Measurements from ENCODE around the gene SCFD2. TPM values are rescaled to one million over a fixed set of nuclear protein-coding genes. Genes with fewer than 3 reads are reported as not detected.
A peak's percentile ranks its signal among the peaks of the same experiment; 100 is the strongest.
"Not testable (repeated sequence)": the region's sequence is repeated elsewhere in the genome, so short reads cannot be mapped to it uniquely, and the experiment has no call there.

The SCFD2 gene
- total and polyA plus RNA-seq, 2 donors: 5.0 to 12.1 TPM

GRCh38 chr4:53236624-53237023 lies 129.2 kb downstream of the SCFD2 start:
- not testable (repeated sequence) for H3K4me3 ChIP-seq (ENCODE audit: low read length in 2 of 2); H3K4me1 ChIP-seq (ENCODE audit: control insufficient read depth in 2 of 2, insufficient read depth in 2 of 2, low read length in 2 of 2); H3K36me3 ChIP-seq (ENCODE audit: control insufficient read depth in 2 of 2, insufficient read depth in 2 of 2, low read length in 1 of 2); H3K27me3 ChIP-seq (ENCODE audit: control insufficient read depth in 2 of 2, insufficient read depth in 1 of 2, low read length in 1 of 2); DNase-seq (ENCODE audit: low read depth in 6 of 9, low spot score in 9 of 9); H3K27ac ChIP-seq (ENCODE audit: low read depth in 1 of 2, low read length in 1 of 2); H3K9me3 ChIP-seq (ENCODE audit: control insufficient read depth in 2 of 2, insufficient read depth in 1 of 2, low read length in 1 of 2)
- 95% methylated on average over 2 of the region's 2 CpGs for WGBS

- H3K4me1 ChIP-seq (ENCODE audit: control insufficient read depth in 2 of 2, insufficient read depth in 2 of 2, low read length in 2 of 2): no peaks in the 10 kb centered on the region
Observed at GRCh38 chr4:53235547-53235946, 130.3 kb downstream of the SCFD2 start.

GRCh38 chr4:53234669-53235068 lies 131.2 kb downstream of the SCFD2 start:
- H3K4me3 ChIP-seq (ENCODE audit: low read length in 2 of 2): no peak overlapping the region
- WGBS: 97% methylated on average over 5 of the region's 5 CpGs
- H3K27me3 ChIP-seq (ENCODE audit: control insufficient read depth in 2 of 2, insufficient read depth in 1 of 2, low read length in 1 of 2): no peaks in the 10 kb centered on the region
- no peak overlapping the region for H3K27ac ChIP-seq (ENCODE audit: low read depth in 1 of 2, low read length in 1 of 2)
- no peaks in the 10 kb centered on the region for H3K36me3 ChIP-seq (ENCODE audit: control insufficient read depth in 2 of 2, insufficient read depth in 2 of 2, low read length in 1 of 2)
- no peaks in the 10 kb centered on the region for H3K4me1 ChIP-seq (ENCODE audit: control insufficient read depth in 2 of 2, insufficient read depth in 2 of 2, low read length in 2 of 2)
- no peak for DNase-seq (ENCODE audit: low read depth in 6 of 9, low spot score in 9 of 9)
- H3K9me3 ChIP-seq (ENCODE audit: control insufficient read depth in 2 of 2, insufficient read depth in 1 of 2, low read length in 1 of 2): no peaks in the 10 kb centered on the region

More at GRCh38 chr4:53235547-53235946, 130.3 kb downstream of the SCFD2 start:
- no peak overlapping the region for H3K4me3 ChIP-seq (ENCODE audit: low read length in 2 of 2)
- no peaks in the 10 kb centered on the region for H3K9me3 ChIP-seq (ENCODE audit: control insufficient read depth in 2 of 2, insufficient read depth in 1 of 2, low read length in 1 of 2)
- no peaks in the 10 kb centered on the region for H3K36me3 ChIP-seq (ENCODE audit: control insufficient read depth in 2 of 2, insufficient read depth in 2 of 2, low read length in 1 of 2)
- no peaks in the 10 kb centered on the region for H3K27me3 ChIP-seq (ENCODE audit: control insufficient read depth in 2 of 2, insufficient read depth in 1 of 2, low read length in 1 of 2)
- DNase-seq (ENCODE audit: low read depth in 6 of 9, low spot score in 9 of 9): peak in 2 of 9 donors; percentile 1 to 14
- WGBS: 98% methylated on average over 4 of the region's 4 CpGs
- H3K27ac ChIP-seq (ENCODE audit: low read depth in 1 of 2, low read length in 1 of 2): no peak overlapping the region

- Histone ChIP-seq H3K27me3 (ENCODE audit: control insufficient read depth in 2 of 2, insufficient read depth in 1 of 2, low read length in 1 of 2) (no peaks in the 10 kb centered on the region), H3K4me1 (ENCODE audit: control insufficient read depth in 2 of 2, insufficient read depth in 2 of 2, low read length in 2 of 2) (no peaks in the 10 kb centered on the region), H3K27ac (ENCODE audit: low read depth in 1 of 2, low read length in 1 of 2) (no peak overlapping the region), H3K36me3 (ENCODE audit: control insufficient read depth in 2 of 2, insufficient read depth in 2 of 2, low read length in 1 of 2) (no peaks in the 10 kb centered on the region), H3K4me3 (ENCODE audit: low read length in 2 of 2) (no peak overlapping the region), H3K9me3 (ENCODE audit: control insufficient read depth in 2 of 2, insufficient read depth in 1 of 2, low read length in 1 of 2) (no peaks in the 10 kb centered on the region)
- DNase-seq (ENCODE audit: low read depth in 6 of 9, low spot score in 9 of 9): no peak
Observed at GRCh38 chr4:53234111-53234510, 131.8 kb downstream of the SCFD2 start.

GRCh38 chr4:53233114-53233795 lies 132.6 kb downstream of the SCFD2 start:
- no peaks in the 10 kb centered on the region for H3K4me1 ChIP-seq (ENCODE audit: control insufficient read depth in 2 of 2, insufficient read depth in 2 of 2, low read length in 2 of 2)
- H3K27me3 ChIP-seq (ENCODE audit: control insufficient read depth in 2 of 2, insufficient read depth in 1 of 2, low read length in 1 of 2): no peaks in the 10 kb centered on the region
- WGBS: 87% methylated on average over 2 of the region's 2 CpGs
- H3K9me3 ChIP-seq (ENCODE audit: control insufficient read depth in 2 of 2, insufficient read depth in 1 of 2, low read length in 1 of 2): no peaks in the 10 kb centered on the region
- no peak for DNase-seq (ENCODE audit: low read depth in 6 of 9, low spot score in 9 of 9)
- no peak overlapping the region for H3K27ac ChIP-seq (ENCODE audit: low read depth in 1 of 2, low read length in 1 of 2)
- no peaks in the 10 kb centered on the region for H3K36me3 ChIP-seq (ENCODE audit: control insufficient read depth in 2 of 2, insufficient read depth in 2 of 2, low read length in 1 of 2)
- H3K4me3 ChIP-seq (ENCODE audit: low read length in 2 of 2): no peak overlapping the region

GRCh38 chr4:53232371-53232770 lies 133.5 kb downstream of the SCFD2 start:
- no peaks in the 10 kb centered on the region for H3K27me3 ChIP-seq (ENCODE audit: control insufficient read depth in 2 of 2, insufficient read depth in 1 of 2, low read length in 1 of 2)
- H3K27ac ChIP-seq (ENCODE audit: low read depth in 1 of 2, low read length in 1 of 2): no peak overlapping the region
- no peak overlapping the region for H3K4me3 ChIP-seq (ENCODE audit: low read length in 2 of 2)
- H3K9me3 ChIP-seq (ENCODE audit: control insufficient read depth in 2 of 2, insufficient read depth in 1 of 2, low read length in 1 of 2): no peaks in the 10 kb centered on the region
- H3K36me3 ChIP-seq (ENCODE audit: control insufficient read depth in 2 of 2, insufficient read depth in 2 of 2, low read length in 1 of 2): no peaks in the 10 kb centered on the region
- 96% methylated on average over 2 of the region's 2 CpGs for WGBS
- DNase-seq (ENCODE audit: low read depth in 6 of 9, low spot score in 9 of 9): no peak
- H3K4me1 ChIP-seq (ENCODE audit: control insufficient read depth in 2 of 2, insufficient read depth in 2 of 2, low read length in 2 of 2): no peaks in the 10 kb centered on the region

- Histone ChIP-seq H3K4me3 (ENCODE audit: low read length in 2 of 2) (no peak overlapping the region), H3K9me3 (ENCODE audit: control insufficient read depth in 2 of 2, insufficient read depth in 1 of 2, low read length in 1 of 2) (no peaks in the 10 kb centered on the region), H3K4me1 (ENCODE audit: control insufficient read depth in 2 of 2, insufficient read depth in 2 of 2, low read length in 2 of 2) (no peaks in the 10 kb centered on the region), H3K36me3 (ENCODE audit: control insufficient read depth in 2 of 2, insufficient read depth in 2 of 2, low read length in 1 of 2) (no peaks in the 10 kb centered on the region), H3K27ac (ENCODE audit: low read depth in 1 of 2, low read length in 1 of 2) (no peak overlapping the region), H3K27me3 (ENCODE audit: control insufficient read depth in 2 of 2, insufficient read depth in 1 of 2, low read length in 1 of 2) (no peaks in the 10 kb centered on the region)
- no peak for DNase-seq (ENCODE audit: low read depth in 6 of 9, low spot score in 9 of 9)
- 99% methylated on average over 1 of the region's 1 CpG for WGBS
Observed at GRCh38 chr4:53228036-53228435, 137.8 kb downstream of the SCFD2 start.

- Histone ChIP-seq H3K36me3 (ENCODE audit: control insufficient read depth in 2 of 2, insufficient read depth in 2 of 2, low read length in 1 of 2) (no peaks in the 10 kb centered on the region), H3K4me3 (ENCODE audit: low read length in 2 of 2) (no peak overlapping the region), H3K4me1 (ENCODE audit: control insufficient read depth in 2 of 2, insufficient read depth in 2 of 2, low read length in 2 of 2) (no peaks in the 10 kb centered on the region), H3K9me3 (ENCODE audit: control insufficient read depth in 2 of 2, insufficient read depth in 1 of 2, low read length in 1 of 2) (no peaks in the 10 kb centered on the region), H3K27ac (ENCODE audit: low read depth in 1 of 2, low read length in 1 of 2) (no peak overlapping the region), H3K27me3 (ENCODE audit: control insufficient read depth in 2 of 2, insufficient read depth in 1 of 2, low read length in 1 of 2) (no peaks in the 10 kb centered on the region)
- no peak for DNase-seq (ENCODE audit: low read depth in 6 of 9, low spot score in 9 of 9)
- 92% methylated on average over 3 of the region's 3 CpGs for WGBS
Observed at GRCh38 chr4:53227451-53227850, 138.4 kb downstream of the SCFD2 start.

- H3K9me3 ChIP-seq (ENCODE audit: control insufficient read depth in 2 of 2, insufficient read depth in 1 of 2, low read length in 1 of 2): peaks cover 0 to 9% of the 10 kb centered on the region in 2 donors
- H3K4me1 ChIP-seq (ENCODE audit: control insufficient read depth in 2 of 2, insufficient read depth in 2 of 2, low read length in 2 of 2): no peaks in the 10 kb centered on the region
- no peak overlapping the region for H3K27ac ChIP-seq (ENCODE audit: low read depth in 1 of 2, low read length in 1 of 2)
- no peak overlapping the region for H3K4me3 ChIP-seq (ENCODE audit: low read length in 2 of 2)
- DNase-seq (ENCODE audit: low read depth in 6 of 9, low spot score in 9 of 9): no peak
- no peaks in the 10 kb centered on the region for H3K27me3 ChIP-seq (ENCODE audit: control insufficient read depth in 2 of 2, insufficient read depth in 1 of 2, low read length in 1 of 2)
- no peaks in the 10 kb centered on the region for H3K36me3 ChIP-seq (ENCODE audit: control insufficient read depth in 2 of 2, insufficient read depth in 2 of 2, low read length in 1 of 2)
- WGBS: 98% methylated on average over 3 of the region's 3 CpGs
Observed at GRCh38 chr4:53221832-53222480, 143.9 kb downstream of the SCFD2 start.
